HG03196 (cell line): ENCODE data around the gene DMWD.
"Not testable (repeated sequence)": the region's sequence is repeated elsewhere in the genome, so short reads cannot be mapped to it uniquely, and the experiment has no call there.

Experiments
- ATAC-seq: cut with Tn5 transposase; IDR thresholded peaks from one replicate; pipeline ENCODE4 v1.9.1; 2021; ENCODE audit not compliant: unreplicated experiment

DMWD gene

GRCh38 chr19:45753548-45753947, 39.1 kb downstream of the DMWD start:
- ATAC-seq = no peak

GRCh38 chr19:45752639-45753038, 40.0 kb downstream of the DMWD start:
- ATAC-seq = no peak

GRCh38 chr19:45751483-45751882, 41.2 kb downstream of the DMWD start:
- ATAC-seq = not testable (repeated sequence)

GRCh38 chr19:45747513-45747912, 45.1 kb downstream of the DMWD start:
- ATAC-seq = no peak

GRCh38 chr19:45746866-45747265, 45.8 kb downstream of the DMWD start:
- no peak for ATAC-seq

GRCh38 chr19:45745606-45746005, 47.0 kb downstream of the DMWD start:
- no peak for ATAC-seq

- no peak for ATAC-seq
Measured at GRCh38 chr19:45742969-45743368, 49.7 kb downstream of the DMWD start.

GRCh38 chr19:45739498-45740439, 52.9 kb downstream of the DMWD start:
- no peak for ATAC-seq

- ATAC-seq = no peak
Measured at GRCh38 chr19:45733160-45733810, 59.4 kb downstream of the DMWD start, which contains the start of gene MEIOSIN. TSS of gene MEIOSIN (plus strand) at chr19:45733439. CDS start at chr19:45735377, 1,938 bp downstream.
